Suprapubic skin (tissue), 4 donors: ENCODE data around the gene CACNA1I. TPM values are rescaled to one million over a fixed set of nuclear protein-coding genes. Genes with fewer than 3 reads are reported as not detected.

Experiments
- DNase-seq, 2 donors: peaks; one replicate each; pipeline ENCODE4 v3.0.0-alpha.2; 2019; ENCODE audit warnings: low spot score in 2 of 2
- H3K27ac ChIP-seq: fragments of 200-600 bp; sonication (generic); one replicate; pipeline ENCODE4 v1.5.1; 2019
- H3K27me3 ChIP-seq: fragments of 200-600 bp; sonication (generic); one replicate; pipeline ENCODE4 v1.5.1; 2019
- H3K36me3 ChIP-seq: fragments of 200-600 bp; sonication (generic); one replicate; pipeline ENCODE4 v1.5.1; 2019
- H3K4me1 ChIP-seq: fragments of 200-600 bp; sonication (generic); one replicate; pipeline ENCODE4 v1.5.1; 2019
- H3K4me3 ChIP-seq: fragments of 200-600 bp; sonication (generic); one replicate; pipeline ENCODE4 v1.5.1; 2019; ENCODE audit warnings: mild to moderate bottlenecking
- H3K9me3 ChIP-seq: fragments of 200-600 bp; sonication (generic); one replicate; pipeline ENCODE4 v1.5.1; 2019
- CTCF ChIP-seq, 2 donors: fragments of 200-600 bp in 1 of 2; fragments of 450-650 bp in 1 of 2; sonication (generic) in 1 of 2; IDR thresholded peaks; one replicate each; pipeline ENCODE4 v1.5.1; 2016 to 2019; ENCODE audit warnings: antibody characterized with exemption in 2 of 2, mild to moderate bottlenecking in 1 of 2, moderate library complexity in 1 of 2
- EP300 ChIP-seq: sonication (generic); formaldehyde crosslinking; IDR thresholded peaks from one replicate; pipeline ENCODE4 v1.6.1; 2017; ENCODE audit warnings: antibody characterized with exemption
- POLR2A ChIP-seq, 2 donors: fragments of 450-650 bp; IDR thresholded peaks; one replicate each; pipeline ENCODE4 v1.6.1; 2017; ENCODE audit warnings: antibody characterized with exemption in 2 of 2, mild to moderate bottlenecking in 2 of 2, moderate library complexity in 2 of 2
- POLR2AphosphoS5 ChIP-seq, 3 donors: sonication (generic); formaldehyde crosslinking; IDR thresholded peaks; one replicate each; pipeline ENCODE4 v1.6.1; 2017; ENCODE audit warnings: antibody characterized with exemption in 3 of 3
- WGBS: methylation state at CpG from one replicate; pipeline ENCODE4 v1.1.5; 2018; 5-methylcytosine and 5-hydroxymethylcytosine counted together
- total RNA-seq, 4 donors: library from RNA; depleted of rRNA; stranded (reverse); fragments of >200 nt; gene quantifications; one replicate each; pipeline ENCODE4 v1.1.0, GENCODE V29; 2016

CACNA1I gene
- total RNA-seq, 4 donors from 2014 or later = 0.08 to 0.80 (median 0.17) TPM; not detected in 1

GRCh38 chr22:39528681-39529486, 41.7 kb upstream of the CACNA1I start:
- Histone ChIP-seq H3K9me3 (no peaks in the 10 kb centered on the region), H3K27me3 (no peaks in the 10 kb centered on the region), H3K4me1 (peaks cover 74% of the 10 kb centered on the region), H3K36me3 (peaks cover 24% of the 10 kb centered on the region), H3K27ac (peak overlapping the region; percentile 28), H3K4me3 (peak overlapping the region; percentile 34)
- WGBS = 34% methylated on average over 22 of the region's 32 CpGs
- DNase-seq = peak; percentile 95
- TF ChIP-seq EP300 (no peak), POLR2AphosphoS5 (IDR thresholded peaks at IDR 0.05) (peak in 2 of 3 donors; percentile 48 to 84), POLR2A (IDR thresholded peaks at IDR 0.05) (no peak), CTCF (IDR thresholded peaks at IDR 0.05) (peak; percentile 87 to 97)

GRCh38 chr22:39529487-39529851, 41.1 kb upstream of the CACNA1I start:
- 51% methylated on average over 16 of the region's 17 CpGs for WGBS
- peaks cover 72% of the 10 kb centered on the region for H3K4me1 ChIP-seq

GRCh38 chr22:39530116-39530515, 40.4 kb upstream of the CACNA1I start:
- no peaks in the 10 kb centered on the region for H3K9me3 ChIP-seq
- TF ChIP-seq POLR2A (IDR thresholded peaks at IDR 0.05) (no peak), CTCF (IDR thresholded peaks at IDR 0.05) (no peak), EP300 (no peak), POLR2AphosphoS5 (IDR thresholded peaks at IDR 0.05) (no peak)
- 64% methylated on average over 6 of the region's 6 CpGs for WGBS
- DNase-seq = no peak
- H3K4me1 ChIP-seq = peaks cover 77% of the 10 kb centered on the region
- H3K27me3 ChIP-seq = no peaks in the 10 kb centered on the region
- H3K4me3 ChIP-seq = no peak overlapping the region
- H3K36me3 ChIP-seq = peaks cover 15% of the 10 kb centered on the region
- no peak overlapping the region for H3K27ac ChIP-seq

More at GRCh38 chr22:39529487-39529851, 41.1 kb upstream of the CACNA1I start:
- no peak for TF ChIP-seq POLR2AphosphoS5 (IDR thresholded peaks at IDR 0.05)
- no peak for TF ChIP-seq EP300
- TF ChIP-seq CTCF (IDR thresholded peaks at IDR 0.05) = no peak
- no peak for TF ChIP-seq POLR2A (IDR thresholded peaks at IDR 0.05)
- Histone ChIP-seq H3K27me3 (no peaks in the 10 kb centered on the region), H3K27ac (no peak overlapping the region), H3K4me3 (peak overlapping the region; percentile 34), H3K9me3 (no peaks in the 10 kb centered on the region), H3K36me3 (peaks cover 18% of the 10 kb centered on the region)
- no peak for DNase-seq

- TF ChIP-seq POLR2A (IDR thresholded peaks at IDR 0.05) (no peak), CTCF (IDR thresholded peaks at IDR 0.05) (peak in 1 of 2 donors; percentile 22)
- Histone ChIP-seq H3K27me3 (no peaks in the 10 kb centered on the region), H3K9me3 (no peaks in the 10 kb centered on the region), H3K36me3 (peaks cover 10% of the 10 kb centered on the region), H3K4me3 (peak overlapping the region; percentile 91), H3K4me1 (peaks cover 77% of the 10 kb centered on the region), H3K27ac (no peak overlapping the region)
- WGBS = 36% methylated on average over 9 of the region's 9 CpGs
- no peak for DNase-seq
Observed at GRCh38 chr22:39530692-39531331, 39.7 kb upstream of the CACNA1I start.
